Measurements from ENCODE around the gene PSMC3IP.

- TF ChIP-seq POLR2AphosphoS5 (IDR thresholded peaks at IDR 0.05) (no peak), CTCF (IDR thresholded peaks at IDR 0.05 in 8 of 11, conservative IDR thresholded peaks at IDR 0.05 in 3 of 11) (no peak), POLR2A (IDR thresholded peaks at IDR 0.05) (no peak)
Measured at GRCh38 chr17:42591411-42591810, 13.9 kb upstream of the PSMC3IP start.
